Measurements from ENCODE around the gene YIPF3. TPM values are rescaled to one million over a fixed set of nuclear protein-coding genes. Genes with fewer than 3 reads are reported as not detected.

The YIPF3 gene
- total RNA-seq, 2 experiments from 2014 or later = 38.2 to 41.9 TPM

DNA sequence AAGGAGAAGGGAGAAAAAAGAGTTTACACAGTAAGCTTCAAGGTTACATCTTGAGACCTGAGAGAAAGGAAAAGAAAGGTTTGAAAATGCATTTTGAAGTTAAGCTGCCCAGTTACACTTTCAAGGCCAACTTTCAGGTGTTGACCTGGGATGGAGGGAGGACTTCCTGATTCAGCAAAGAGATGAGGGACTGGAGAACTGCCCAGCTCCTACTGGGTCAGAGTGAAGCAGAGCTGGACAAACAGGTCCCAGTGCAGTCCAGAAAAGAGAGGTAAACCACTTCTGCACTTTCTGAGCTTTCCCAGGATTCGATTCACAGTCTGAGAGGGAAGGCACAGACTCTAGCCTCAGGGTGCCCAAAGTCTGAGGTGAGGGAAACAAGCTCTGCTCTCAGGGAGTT, 45.3 kb downstream of the YIPF3 start:
- Histone ChIP-seq H3K9me3 (ENCODE audit: low read length) (no peaks in the 10 kb centered on the region), H3K9me2 (ENCODE audit: insufficient read depth, low read length) (no peaks in the 10 kb centered on the region), H2AFZ (ENCODE audit: low read length) (no peak overlapping the region), H3K36me3 (ENCODE audit: insufficient read depth, low read length) (no peaks in the 10 kb centered on the region), H4K20me1 (ENCODE audit: insufficient read depth, low read length) (no peaks in the 10 kb centered on the region), H3K79me2 (ENCODE audit: insufficient read depth, low read depth, low read length) (no peaks in the 10 kb centered on the region), H3K27ac (ENCODE audit: low read depth, low read length, poor library complexity, severe bottlenecking) (no peak overlapping the region), H3K4me1 (ENCODE audit: insufficient read depth, low read length, poor library complexity, severe bottlenecking) (no peaks in the 10 kb centered on the region), H3K4me3 (ENCODE audit: low read depth, low read length, poor library complexity, severe bottlenecking) (no peak overlapping the region), H3K4me2 (ENCODE audit: low read length) (no peak overlapping the region)
- ChIA-PET POLR2A (interaction anchor here (0.8 to 1.1 kb wide), 2 partner anchors 12 to 902 kb away, joined by 3 to 4 read pairs; no protein-coding TSS in a partner anchor), CTCF (ENCODE audit: unreplicated experiment) (no interaction called here)
- TF ChIP-seq, protein P1, sequence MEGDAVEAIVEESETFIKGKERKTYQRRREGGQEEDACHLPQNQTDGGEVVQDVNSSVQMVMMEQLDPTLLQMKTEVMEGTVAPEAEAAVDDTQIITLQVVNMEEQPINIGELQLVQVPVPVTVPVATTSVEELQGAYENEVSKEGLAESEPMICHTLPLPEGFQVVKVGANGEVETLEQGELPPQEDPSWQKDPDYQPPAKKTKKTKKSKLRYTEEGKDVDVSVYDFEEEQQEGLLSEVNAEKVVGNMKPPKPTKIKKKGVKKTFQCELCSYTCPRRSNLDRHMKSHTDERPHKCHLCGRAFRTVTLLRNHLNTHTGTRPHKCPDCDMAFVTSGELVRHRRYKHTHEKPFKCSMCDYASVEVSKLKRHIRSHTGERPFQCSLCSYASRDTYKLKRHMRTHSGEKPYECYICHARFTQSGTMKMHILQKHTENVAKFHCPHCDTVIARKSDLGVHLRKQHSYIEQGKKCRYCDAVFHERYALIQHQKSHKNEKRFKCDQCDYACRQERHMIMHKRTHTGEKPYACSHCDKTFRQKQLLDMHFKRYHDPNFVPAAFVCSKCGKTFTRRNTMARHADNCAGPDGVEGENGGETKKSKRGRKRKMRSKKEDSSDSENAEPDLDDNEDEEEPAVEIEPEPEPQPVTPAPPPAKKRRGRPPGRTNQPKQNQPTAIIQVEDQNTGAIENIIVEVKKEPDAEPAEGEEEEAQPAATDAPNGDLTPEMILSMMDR (conservative IDR thresholded peaks at IDR 0.05; ENCODE audit: low read length) = no peak
- no peak for TF ChIP-seq EZH2phosphoT487 (IDR thresholded peaks at IDR 0.05; ENCODE audit: borderline replicate concordance, low read depth, low read length)
- no peak for DNase-seq (ENCODE audit: low spot score)
- BruUV-seq (replicated peaks) = no TSS peak
- intact Hi-C loops (cut with micrococcal nuclease; ENCODE audit: unreplicated experiment) = no loop called here

DNA sequence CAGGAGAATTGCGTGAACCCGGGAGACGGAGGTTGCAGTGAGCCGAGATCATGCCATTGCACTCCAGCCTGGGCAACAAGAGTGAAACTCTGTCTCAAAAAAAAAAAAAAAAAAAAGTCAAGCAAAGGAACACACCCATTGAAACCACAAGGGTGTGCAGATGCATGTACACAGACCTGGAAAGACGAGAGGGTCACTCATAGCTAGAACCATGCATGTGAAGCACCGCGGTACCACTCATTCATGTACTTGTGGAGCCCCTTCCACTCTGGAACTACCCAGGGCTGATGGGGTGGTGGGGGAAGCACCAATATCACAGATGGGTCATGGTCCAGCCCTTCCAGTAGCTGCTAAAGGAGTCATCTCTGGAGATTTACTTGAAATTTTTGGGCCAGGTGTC, 46.8 kb downstream of the YIPF3 start:
- DNase-seq (ENCODE audit: low spot score) = no peak
- BruUV-seq (replicated peaks) = no TSS peak
- no peak for TF ChIP-seq EZH2phosphoT487 (IDR thresholded peaks at IDR 0.05; ENCODE audit: borderline replicate concordance, low read depth, low read length)
- TF ChIP-seq, protein P1 (conservative IDR thresholded peaks at IDR 0.05; ENCODE audit: low read length) = no peak
- ChIA-PET POLR2A (no interaction called here), CTCF (ENCODE audit: unreplicated experiment) (no interaction called here)
- H3K4me3 ChIP-seq (ENCODE audit: low read depth, low read length, poor library complexity, severe bottlenecking) = no peak overlapping the region
- no peak overlapping the region for H2AFZ ChIP-seq (ENCODE audit: low read length)
- H3K36me3 ChIP-seq (ENCODE audit: insufficient read depth, low read length) = no peaks in the 10 kb centered on the region
- intact Hi-C loops (cut with micrococcal nuclease; ENCODE audit: unreplicated experiment) = no loop called here
- H3K9me3 ChIP-seq (ENCODE audit: low read length) = no peaks in the 10 kb centered on the region
- no peak overlapping the region for H3K4me2 ChIP-seq (ENCODE audit: low read length)
- H3K79me2 ChIP-seq (ENCODE audit: insufficient read depth, low read depth, low read length) = no peaks in the 10 kb centered on the region
- H3K4me1 ChIP-seq (ENCODE audit: insufficient read depth, low read length, poor library complexity, severe bottlenecking) = no peaks in the 10 kb centered on the region
- H4K20me1 ChIP-seq (ENCODE audit: insufficient read depth, low read length) = no peaks in the 10 kb centered on the region
- H3K9me2 ChIP-seq (ENCODE audit: insufficient read depth, low read length) = no peaks in the 10 kb centered on the region
- no peak overlapping the region for H3K27ac ChIP-seq (ENCODE audit: low read depth, low read length, poor library complexity, severe bottlenecking)

DNA sequence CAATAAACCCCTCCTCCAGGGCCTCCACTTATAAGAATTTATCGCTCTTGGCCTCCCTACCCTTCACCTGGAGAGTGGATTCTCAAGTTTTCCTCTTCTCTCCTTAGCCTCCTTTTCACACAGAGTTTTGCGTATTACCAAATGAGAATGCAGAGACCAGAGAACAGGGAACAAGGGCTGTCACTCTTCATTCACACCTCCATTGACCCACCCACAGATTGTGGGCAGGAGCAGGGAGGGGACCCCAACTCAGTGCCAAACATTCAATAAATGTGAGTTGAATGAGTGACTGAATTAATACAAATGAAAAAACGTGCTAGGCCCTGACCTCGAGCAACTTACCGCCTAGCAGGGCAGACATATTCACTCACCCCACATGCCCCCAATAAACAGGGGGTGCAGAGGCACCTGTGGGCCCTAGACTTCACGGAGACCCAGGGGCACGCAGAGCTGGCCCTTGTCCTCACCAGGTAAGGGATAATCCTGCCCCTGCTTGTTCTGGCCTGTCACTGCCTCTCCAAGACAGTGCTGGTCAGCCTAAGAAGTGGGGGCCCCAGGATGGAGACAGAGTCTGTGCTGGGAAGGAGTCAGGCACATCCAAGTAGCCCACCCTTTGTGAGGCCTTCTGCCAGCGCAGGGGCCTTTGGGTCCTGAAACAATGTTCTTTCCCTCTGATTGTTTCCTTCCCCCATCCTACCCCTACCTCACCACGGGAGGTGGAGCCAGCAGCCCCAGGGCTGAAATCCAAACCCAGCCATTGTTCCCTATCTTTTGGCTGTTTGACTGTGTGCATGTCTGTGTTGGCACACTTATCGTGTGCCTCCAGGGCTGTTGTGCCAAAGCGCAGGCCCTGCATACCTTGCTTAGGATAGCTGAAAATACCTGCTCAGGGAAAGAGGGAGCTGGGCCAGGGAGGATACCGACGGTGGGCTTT, 47.7 kb downstream of the YIPF3 start:
- H4K20me1 ChIP-seq (ENCODE audit: insufficient read depth, low read length) = no peaks in the 10 kb centered on the region
- BruUV-seq (replicated peaks) = no TSS peak
- intact Hi-C loops (cut with micrococcal nuclease; ENCODE audit: unreplicated experiment) = no loop called here
- H3K9me3 ChIP-seq (ENCODE audit: low read length) = no peaks in the 10 kb centered on the region
- TF ChIP-seq, protein P1 (conservative IDR thresholded peaks at IDR 0.05; ENCODE audit: low read length) = no peak
- TF ChIP-seq EZH2phosphoT487 (IDR thresholded peaks at IDR 0.05; ENCODE audit: borderline replicate concordance, low read depth, low read length) = no peak
- CTCF ChIA-PET (ENCODE audit: unreplicated experiment) = no interaction called here
- no peaks in the 10 kb centered on the region for H3K36me3 ChIP-seq (ENCODE audit: insufficient read depth, low read length)
- no peaks in the 10 kb centered on the region for H3K9me2 ChIP-seq (ENCODE audit: insufficient read depth, low read length)
- no peak for DNase-seq (ENCODE audit: low spot score)
- POLR2A ChIA-PET = interaction anchor here (0.5 to 1.0 kb wide), 2 partner anchors 9 to 616 kb away, joined by 3 read pairs; partner anchors contain the start of gene TJAP1
- H3K79me2 ChIP-seq (ENCODE audit: insufficient read depth, low read depth, low read length) = no peaks in the 10 kb centered on the region
- no peaks in the 10 kb centered on the region for H3K4me1 ChIP-seq (ENCODE audit: insufficient read depth, low read length, poor library complexity, severe bottlenecking)
- no peak overlapping the region for H3K4me3 ChIP-seq (ENCODE audit: low read depth, low read length, poor library complexity, severe bottlenecking)
- no peak overlapping the region for H3K4me2 ChIP-seq (ENCODE audit: low read length)
- H3K27ac ChIP-seq (ENCODE audit: low read depth, low read length, poor library complexity, severe bottlenecking) = no peak overlapping the region
- H2AFZ ChIP-seq (ENCODE audit: low read length) = no peak overlapping the region

Data from OCI-LY7 (cell line).